ENCODE measurements around the gene AGBL3. TPM values are rescaled to one million over a fixed set of nuclear protein-coding genes. Genes with fewer than 3 reads are reported as not detected.

AGBL3 gene
- total and polyA plus RNA-seq, 9 of the 15 experiments (the other 6 are each of a cell fraction or from before 2014, with no cell fraction given), result 0.54 to 2.9 (median 1.7) TPM

DNA sequence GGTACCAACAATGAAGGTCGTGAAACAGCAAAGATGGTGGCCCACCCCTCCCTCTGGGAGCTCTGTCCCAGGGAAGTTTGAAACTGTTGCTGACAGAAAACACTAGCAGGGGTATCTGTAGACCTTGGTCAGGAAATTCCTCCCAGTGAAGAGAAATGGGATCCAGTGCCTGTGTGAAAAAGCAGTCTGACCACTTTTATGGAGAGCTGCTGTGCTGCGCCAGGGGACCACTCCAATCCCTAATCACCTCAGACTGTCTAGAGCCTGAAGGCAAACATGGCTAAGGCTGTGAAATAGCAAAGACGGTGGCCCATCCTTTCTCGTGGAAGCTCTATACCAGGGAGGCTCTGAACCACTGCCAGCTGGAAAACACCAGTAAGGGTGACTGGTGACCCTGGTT lies 123.3 kb downstream of the AGBL3 start:
- Histone ChIP-seq H3K79me2 (ENCODE audit: control insufficient read depth, insufficient read depth, low read length) (no peaks in the 10 kb centered on the region), H4K20me1 (replicated peaks; ENCODE audit: control insufficient read depth, insufficient read depth, low read length) (no peaks in the 10 kb centered on the region), H2AFZ (ENCODE audit: low read depth, low read length) (no peak overlapping the region), H3K9me1 (ENCODE audit: control insufficient read depth, insufficient read depth, low read length) (no peaks in the 10 kb centered on the region), H3K4me2 (ENCODE audit: insufficient read depth, low read length) (no peak overlapping the region), H3K36me3 (ENCODE audit: control insufficient read depth, insufficient read depth, low read length) (no peaks in the 10 kb centered on the region), H3K9ac (ENCODE audit: insufficient read depth in 1 of 2, low read depth in 2 of 2, low read length in 2 of 2) (no peak overlapping the region), H3K27me3 (ENCODE audit: control insufficient read depth in 2 of 2, insufficient read depth in 2 of 2, low read length in 2 of 2) (peaks cover 0 to 13% of the 10 kb centered on the region in 2 experiments; a peak in 3 of 5 replicates), H3K27ac (ENCODE audit: extremely low read depth, low read depth, low read length) (no peak overlapping the region), H3K4me3 (no peak overlapping the region), H3K9me3 (replicated peaks; ENCODE audit: control insufficient read depth, insufficient read depth, low read depth, low read length) (no peaks in the 10 kb centered on the region), H3K4me1 (replicated peaks in 1 of 2; ENCODE audit: control insufficient read depth in 2 of 2, insufficient read depth in 2 of 2, low read length in 2 of 2) (no peaks in the 10 kb centered on the region)
- WGBS (ENCODE audit: insufficient coverage, low coverage, missing lambda C conversion rate), result 3% methylated on average over 4 of the region's 4 CpGs
- ChIA-PET CTCF (ENCODE audit: low intra/inter-chr PET ratio) (no interaction called here), POLR2A (interaction anchor here (0.8 to 1.2 kb wide), 2 partner anchors 19 to 110 kb away, joined by 3 read pairs; no protein-coding TSS in a partner anchor)
- in situ Hi-C loops (cut with MboI) (no loop called here), intact Hi-C loops (cut with micrococcal nuclease) (no loop called here)
- no peak for FAIRE-seq
- DNase-seq (ENCODE audit: extremely low read depth in 1 of 4, low spot score in 3 of 4), result no peak
- BruUV-seq (replicated peaks), result no TSS peak
- no peak for ATAC-seq
- TF ChIP-seq RBM15 (IDR thresholded peaks at IDR 0.05; ENCODE audit: insufficient read depth, low read length) (no peak), ZNF408 (CRISPR knock-in tag; IDR thresholded peaks at IDR 0.05; ENCODE audit: low read depth) (no peak), HCFC1 (IDR thresholded peaks at IDR 0.05; ENCODE audit: low read depth, low read length) (no peak), ZNF224 (CRISPR knock-in tag; IDR thresholded peaks at IDR 0.05) (no peak), ZNF586 (CRISPR knock-in tag; conservative IDR thresholded peaks at IDR 0.05) (no peak), MBD2 (IDR thresholded peaks at IDR 0.05; ENCODE audit: borderline replicate concordance, low read depth) (no peak), RCOR1 (IDR thresholded peaks at IDR 0.05; ENCODE audit: borderline replicate concordance in 1 of 2, low read depth in 2 of 2, low read length in 2 of 2) (no peak), KDM4B (IDR thresholded peaks at IDR 0.05; ENCODE audit: borderline replicate concordance in 2 of 2, low read depth in 1 of 2) (no peak)
- TF ChIP-seq, protein P1, sequence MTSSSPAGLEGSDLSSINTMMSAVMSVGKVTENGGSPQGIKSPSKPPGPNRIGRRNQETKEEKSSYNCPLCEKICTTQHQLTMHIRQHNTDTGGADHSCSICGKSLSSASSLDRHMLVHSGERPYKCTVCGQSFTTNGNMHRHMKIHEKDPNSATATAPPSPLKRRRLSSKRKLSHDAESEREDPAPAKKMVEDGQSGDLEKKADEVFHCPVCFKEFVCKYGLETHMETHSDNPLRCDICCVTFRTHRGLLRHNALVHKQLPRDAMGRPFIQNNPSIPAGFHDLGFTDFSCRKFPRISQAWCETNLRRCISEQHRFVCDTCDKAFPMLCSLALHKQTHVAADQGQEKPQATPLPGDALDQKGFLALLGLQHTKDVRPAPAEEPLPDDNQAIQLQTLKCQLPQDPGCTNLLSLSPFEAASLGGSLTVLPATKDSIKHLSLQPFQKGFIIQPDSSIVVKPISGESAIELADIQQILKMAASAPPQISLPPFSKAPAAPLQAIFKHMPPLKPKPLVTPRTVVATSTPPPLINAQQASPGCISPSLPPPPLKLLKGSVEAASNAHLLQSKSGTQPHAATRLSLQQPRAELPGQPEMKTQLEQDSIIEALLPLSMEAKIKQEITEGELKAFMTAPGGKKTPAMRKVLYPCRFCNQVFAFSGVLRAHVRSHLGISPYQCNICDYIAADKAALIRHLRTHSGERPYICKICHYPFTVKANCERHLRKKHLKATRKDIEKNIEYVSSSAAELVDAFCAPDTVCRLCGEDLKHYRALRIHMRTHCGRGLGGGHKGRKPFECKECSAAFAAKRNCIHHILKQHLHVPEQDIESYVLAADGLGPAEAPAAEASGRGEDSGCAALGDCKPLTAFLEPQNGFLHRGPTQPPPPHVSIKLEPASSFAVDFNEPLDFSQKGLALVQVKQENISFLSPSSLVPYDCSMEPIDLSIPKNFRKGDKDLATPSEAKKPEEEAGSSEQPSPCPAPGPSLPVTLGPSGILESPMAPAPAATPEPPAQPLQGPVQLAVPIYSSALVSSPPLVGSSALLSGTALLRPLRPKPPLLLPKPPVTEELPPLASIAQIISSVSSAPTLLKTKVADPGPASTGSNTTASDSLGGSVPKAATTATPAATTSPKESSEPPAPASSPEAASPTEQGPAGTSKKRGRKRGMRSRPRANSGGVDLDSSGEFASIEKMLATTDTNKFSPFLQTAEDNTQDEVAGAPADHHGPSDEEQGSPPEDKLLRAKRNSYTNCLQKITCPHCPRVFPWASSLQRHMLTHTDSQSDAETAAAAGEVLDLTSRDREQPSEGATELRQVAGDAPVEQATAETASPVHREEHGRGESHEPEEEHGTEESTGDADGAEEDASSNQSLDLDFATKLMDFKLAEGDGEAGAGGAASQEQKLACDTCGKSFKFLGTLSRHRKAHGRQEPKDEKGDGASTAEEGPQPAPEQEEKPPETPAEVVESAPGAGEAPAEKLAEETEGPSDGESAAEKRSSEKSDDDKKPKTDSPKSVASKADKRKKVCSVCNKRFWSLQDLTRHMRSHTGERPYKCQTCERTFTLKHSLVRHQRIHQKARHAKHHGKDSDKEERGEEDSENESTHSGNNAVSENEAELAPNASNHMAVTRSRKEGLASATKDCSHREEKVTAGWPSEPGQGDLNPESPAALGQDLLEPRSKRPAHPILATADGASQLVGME (CRISPR knock-in tag; IDR thresholded peaks at IDR 0.05), result no peak
- TF ChIP-seq, protein P2, sequence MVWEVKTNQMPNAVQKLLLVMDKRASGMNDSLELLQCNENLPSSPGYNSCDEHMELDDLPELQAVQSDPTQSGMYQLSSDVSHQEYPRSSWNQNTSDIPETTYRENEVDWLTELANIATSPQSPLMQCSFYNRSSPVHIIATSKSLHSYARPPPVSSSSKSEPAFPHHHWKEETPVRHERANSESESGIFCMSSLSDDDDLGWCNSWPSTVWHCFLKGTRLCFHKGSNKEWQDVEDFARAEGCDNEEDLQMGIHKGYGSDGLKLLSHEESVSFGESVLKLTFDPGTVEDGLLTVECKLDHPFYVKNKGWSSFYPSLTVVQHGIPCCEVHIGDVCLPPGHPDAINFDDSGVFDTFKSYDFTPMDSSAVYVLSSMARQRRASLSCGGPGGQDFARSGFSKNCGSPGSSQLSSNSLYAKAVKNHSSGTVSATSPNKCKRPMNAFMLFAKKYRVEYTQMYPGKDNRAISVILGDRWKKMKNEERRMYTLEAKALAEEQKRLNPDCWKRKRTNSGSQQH (CRISPR knock-in tag; IDR thresholded peaks at IDR 0.05), result no peak
- TF ChIP-seq, protein P3, sequence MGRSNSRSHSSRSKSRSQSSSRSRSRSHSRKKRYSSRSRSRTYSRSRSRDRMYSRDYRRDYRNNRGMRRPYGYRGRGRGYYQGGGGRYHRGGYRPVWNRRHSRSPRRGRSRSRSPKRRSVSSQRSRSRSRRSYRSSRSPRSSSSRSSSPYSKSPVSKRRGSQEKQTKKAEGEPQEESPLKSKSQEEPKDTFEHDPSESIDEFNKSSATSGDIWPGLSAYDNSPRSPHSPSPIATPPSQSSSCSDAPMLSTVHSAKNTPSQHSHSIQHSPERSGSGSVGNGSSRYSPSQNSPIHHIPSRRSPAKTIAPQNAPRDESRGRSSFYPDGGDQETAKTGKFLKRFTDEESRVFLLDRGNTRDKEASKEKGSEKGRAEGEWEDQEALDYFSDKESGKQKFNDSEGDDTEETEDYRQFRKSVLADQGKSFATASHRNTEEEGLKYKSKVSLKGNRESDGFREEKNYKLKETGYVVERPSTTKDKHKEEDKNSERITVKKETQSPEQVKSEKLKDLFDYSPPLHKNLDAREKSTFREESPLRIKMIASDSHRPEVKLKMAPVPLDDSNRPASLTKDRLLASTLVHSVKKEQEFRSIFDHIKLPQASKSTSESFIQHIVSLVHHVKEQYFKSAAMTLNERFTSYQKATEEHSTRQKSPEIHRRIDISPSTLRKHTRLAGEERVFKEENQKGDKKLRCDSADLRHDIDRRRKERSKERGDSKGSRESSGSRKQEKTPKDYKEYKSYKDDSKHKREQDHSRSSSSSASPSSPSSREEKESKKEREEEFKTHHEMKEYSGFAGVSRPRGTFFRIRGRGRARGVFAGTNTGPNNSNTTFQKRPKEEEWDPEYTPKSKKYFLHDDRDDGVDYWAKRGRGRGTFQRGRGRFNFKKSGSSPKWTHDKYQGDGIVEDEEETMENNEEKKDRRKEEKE (IDR thresholded peaks at IDR 0.05; ENCODE audit: borderline replicate concordance in 1 of 2, control insufficient read depth in 1 of 2, low read depth in 2 of 2, low read length in 1 of 2), result no peak
